Gastrocnemius medialis (tissue), 4 donors: ENCODE measurements around the gene FFAR3.

Experiments
- CTCF ChIP-seq, 5 experiments: fragments of 450-650 bp in 3 of 5; fragments of 200-600 bp in 2 of 5; sonication (generic) in 2 of 5; IDR thresholded peaks in 4 of 5; conservative IDR thresholded peaks in 1 of 5; 1 replicate in 4 of 5; 2 replicates in 1 of 5; pipeline ENCODE4 v1.5.1; 2016 to 2019; ENCODE audit warnings: antibody characterized with exemption in 5 of 5, mild to moderate bottlenecking in 3 of 5, moderate library complexity in 3 of 5
- POLR2A ChIP-seq, 2 donors: fragments of 450-650 bp; IDR thresholded peaks; one replicate each; pipeline ENCODE4 v1.6.1; 2017; ENCODE audit warnings: antibody characterized with exemption in 2 of 2, mild to moderate bottlenecking in 2 of 2, moderate library complexity in 2 of 2

- TF ChIP-seq CTCF (IDR thresholded peaks at IDR 0.05 in 4 of 5, conservative IDR thresholded peaks at IDR 0.05 in 1 of 5) = no peak
- no peak for TF ChIP-seq POLR2A (IDR thresholded peaks at IDR 0.05)
Observed at GRCh38 chr19:35310811-35311465, 47.3 kb upstream of the FFAR3 start.
